Stimulated activated CD4-positive, alpha-beta T cell treated with anti-CD3 and anti-CD28 coated beads, Interleukin-1b, Interleukin-23, amount 100 ng/mL, for 4 hours (primary cell): ENCODE results near the gene IFNLR1.

Experiments
- DNase-seq, 2 donors: peaks; one replicate each; pipeline ENCODE4 v3.0.0-alpha.2; 2020; ENCODE audit warnings: low read depth in 2 of 2

Gene IFNLR1

GRCh38 chr1:24122776-24123175 lies 64.3 kb downstream of the IFNLR1 start:
- no peak for DNase-seq

- DNase-seq, result no peak
These were observed 65.7 kb downstream of the IFNLR1 start for GRCh38 chr1:24121406-24121805.

GRCh38 chr1:24120965-24121364 lies 66.1 kb downstream of the IFNLR1 start:
- DNase-seq, result no peak

GRCh38 chr1:24119859-24120756 lies 67.0 kb downstream of the IFNLR1 start:
- DNase-seq, result no peak

- no peak for DNase-seq
These were observed 67.6 kb downstream of the IFNLR1 start for GRCh38 chr1:24119489-24119858.

DNA sequence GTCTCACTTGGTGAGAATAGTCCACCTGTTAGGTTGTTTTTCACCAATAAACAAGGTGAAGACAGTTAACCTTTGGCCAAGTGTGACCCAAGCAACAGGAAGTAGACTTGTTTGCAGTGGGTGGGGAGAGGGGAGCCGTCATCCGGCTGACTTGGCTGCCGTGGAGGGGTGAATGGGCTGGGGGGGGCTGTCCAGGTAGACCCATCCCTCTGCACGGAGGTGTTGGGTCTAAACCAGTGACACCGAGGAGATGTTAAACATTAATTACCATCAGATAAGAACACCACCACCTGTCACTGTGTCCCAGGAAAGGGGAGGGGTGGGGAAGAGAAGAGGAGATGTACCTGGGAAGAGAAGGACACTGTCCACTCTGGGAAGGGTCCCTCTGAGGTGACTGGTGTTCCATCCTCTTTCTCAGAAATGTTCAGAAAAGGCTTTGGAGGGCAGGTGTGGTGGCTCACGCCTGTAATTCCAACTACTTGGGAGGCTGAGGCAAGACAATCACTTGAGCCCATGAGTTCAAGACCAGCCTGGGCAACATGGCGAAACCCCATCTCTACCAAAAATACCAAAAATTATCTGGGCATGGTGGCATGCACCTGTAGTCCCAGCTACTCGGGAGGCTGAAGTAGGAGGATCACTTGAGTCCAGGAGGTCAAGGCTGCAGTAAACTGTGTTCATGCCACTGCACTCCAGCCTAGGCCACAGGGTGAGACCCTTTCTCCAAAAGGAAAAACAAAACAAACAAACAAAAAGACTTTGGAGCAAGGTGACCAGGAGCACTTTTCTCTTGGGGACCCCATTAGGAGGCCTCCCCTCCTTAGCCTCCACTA lies 68.5 kb downstream of the IFNLR1 start:
- DNase-seq, result no peak

- no peak for DNase-seq
These were observed 69.2 kb downstream of the IFNLR1 start for GRCh38 chr1:24117722-24118409.

DNA sequence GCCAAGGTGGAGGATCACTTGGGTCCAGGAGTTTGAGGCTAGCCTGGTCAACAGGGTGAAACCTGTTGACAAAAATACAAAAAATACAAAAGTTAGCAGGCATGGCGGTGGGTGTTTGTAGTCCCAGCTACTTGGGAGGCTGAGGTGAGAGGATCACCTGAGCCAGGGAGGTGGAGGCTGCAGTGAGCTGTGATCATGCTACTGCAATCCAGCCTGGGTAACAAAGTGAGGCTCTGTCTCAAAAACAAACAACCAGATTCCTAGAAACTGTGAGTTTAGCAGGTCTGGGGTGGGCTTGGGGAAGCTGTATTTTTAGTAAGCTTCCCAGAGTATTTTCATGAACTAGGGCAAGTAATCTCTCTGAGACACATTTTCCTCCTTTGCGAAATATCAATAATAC lies 70.0 kb downstream of the IFNLR1 start:
- DNase-seq, result no peak

DNA sequence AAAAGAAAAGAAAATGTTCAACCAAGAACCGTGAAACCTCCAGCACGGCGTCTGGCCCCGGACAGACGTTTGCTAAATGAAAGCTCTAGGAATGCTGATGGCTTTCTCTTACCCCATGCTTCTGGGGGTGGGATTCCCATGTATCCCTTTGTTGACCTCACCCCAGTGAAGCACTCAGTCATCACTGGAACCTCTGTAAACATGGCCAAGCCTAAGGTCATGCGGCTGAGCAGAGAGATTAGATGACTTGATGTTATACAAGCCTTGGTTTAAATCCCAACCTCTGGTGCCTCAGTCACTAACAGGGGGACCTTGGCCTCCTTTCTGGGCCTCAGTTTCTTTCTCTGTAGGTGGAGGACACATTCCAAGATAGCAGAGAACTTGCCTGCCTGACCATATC lies 72.3 kb downstream of the IFNLR1 start:
- DNase-seq, result no peak

GRCh38 chr1:24113641-24114033 lies 73.5 kb downstream of the IFNLR1 start:
- no peak for DNase-seq

- DNase-seq, result peak; percentile 5 to 18
These were observed 74.9 kb downstream of the IFNLR1 start, which contains the start of gene MYOM3 for GRCh38 chr1:24111996-24112779. Gene MYOM3, minus strand, starts transcription at chr1:24112135. Its CDS starts 3,499 bp downstream, at chr1:24108636.

DNA sequence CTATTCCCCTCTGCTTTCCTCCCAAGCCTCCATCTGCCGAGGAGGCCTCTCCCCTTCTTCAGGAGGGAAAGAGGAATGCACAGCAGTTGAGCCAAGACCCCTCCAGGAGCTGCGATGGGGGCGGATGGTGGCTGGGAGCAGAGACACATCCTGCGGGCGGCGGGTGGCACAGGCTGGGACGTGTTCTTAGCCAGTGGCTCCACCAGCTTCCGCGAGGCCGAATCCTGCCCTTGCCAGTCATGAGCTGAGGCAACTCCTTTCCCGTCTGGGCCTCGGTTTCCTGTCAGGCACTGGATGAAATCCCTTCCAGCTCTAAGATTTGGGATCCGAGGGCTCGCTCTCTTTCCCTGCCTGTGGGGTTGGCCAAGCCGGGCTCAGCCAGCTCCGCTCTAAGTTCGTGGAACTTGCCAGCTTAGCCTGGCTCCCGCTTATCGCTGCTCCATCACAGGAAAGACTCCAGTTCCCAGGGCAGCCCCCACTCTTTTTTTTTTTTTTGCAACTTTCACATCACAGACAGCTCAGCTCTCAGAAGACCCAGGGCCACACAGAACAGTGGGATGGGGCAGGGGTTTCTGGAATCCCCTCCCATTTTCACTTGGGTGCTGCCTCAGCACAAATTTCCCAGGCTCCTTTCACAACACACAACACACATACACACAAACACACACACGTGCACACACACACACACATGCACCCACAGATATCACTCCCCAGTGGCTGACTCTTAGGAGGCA lies 75.7 kb downstream of the IFNLR1 start:
- no peak for DNase-seq

DNA sequence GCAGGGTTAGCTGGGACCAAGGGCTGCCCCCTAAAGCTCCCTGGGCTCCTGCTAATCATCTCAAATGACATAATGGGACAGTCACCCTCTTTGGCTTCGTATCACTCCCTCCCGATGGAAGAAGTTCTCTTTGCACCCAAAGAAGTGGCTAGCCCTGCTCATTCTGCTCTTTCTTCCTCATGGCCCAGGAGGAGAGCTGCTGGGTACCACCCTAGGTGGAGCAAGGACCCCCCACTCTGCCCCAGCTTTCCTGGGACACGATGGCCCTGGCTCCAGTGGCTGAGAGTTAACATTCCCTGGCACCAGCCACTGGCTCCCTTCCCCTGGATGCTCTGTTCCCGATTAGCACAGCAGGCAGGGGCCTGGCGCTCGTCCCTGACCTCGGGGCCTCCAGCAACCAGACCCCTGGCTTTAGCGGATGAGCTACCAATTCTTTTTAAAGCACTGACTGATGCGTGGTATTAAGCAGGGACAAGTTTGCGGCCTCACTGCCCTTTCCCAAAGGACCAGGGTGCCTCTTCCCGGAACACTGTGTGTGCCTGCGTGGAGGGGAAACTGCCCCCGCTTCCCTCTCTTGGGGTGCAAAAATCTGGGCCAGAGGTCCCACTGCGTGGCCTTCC lies 76.3 kb downstream of the IFNLR1 start:
- no peak for DNase-seq

- no peak for DNase-seq
These were observed 77.2 kb downstream of the IFNLR1 start for GRCh38 chr1:24109686-24110475.

DNA sequence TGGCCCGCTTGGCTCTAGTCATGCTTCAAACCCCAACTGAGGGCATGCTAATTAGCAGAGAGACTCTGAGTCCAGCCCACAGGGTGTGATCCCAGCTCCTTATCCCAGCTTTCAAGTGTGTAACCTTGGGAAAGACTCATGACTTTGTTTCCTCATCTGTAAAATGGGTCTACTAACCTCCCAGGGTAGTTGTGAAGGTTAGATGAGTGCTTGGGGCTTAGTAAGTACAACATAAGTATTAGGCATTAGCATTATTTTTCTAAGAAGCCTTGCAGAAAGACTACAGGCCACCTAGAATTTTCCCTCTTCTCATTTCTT lies 78.0 kb downstream of the IFNLR1 start:
- no peak for DNase-seq

- DNase-seq, result no peak
These were observed 78.5 kb downstream of the IFNLR1 start for GRCh38 chr1:24108334-24109165.

GRCh38 chr1:24107462-24108138 lies 79.5 kb downstream of the IFNLR1 start:
- no peak for DNase-seq
